Measurements from ENCODE around the gene FAN1.
A peak's percentile ranks its signal among the peaks of the same experiment; 100 is the strongest.

Gene FAN1

GRCh38 chr15:30921106-30921505, 17.4 kb downstream of the FAN1 start:
- DNase-seq (ENCODE audit: low read depth), result no peak

- no peak for DNase-seq (ENCODE audit: low read depth)
These were observed 18.2 kb downstream of the FAN1 start for GRCh38 chr15:30921781-30922479.

DNA sequence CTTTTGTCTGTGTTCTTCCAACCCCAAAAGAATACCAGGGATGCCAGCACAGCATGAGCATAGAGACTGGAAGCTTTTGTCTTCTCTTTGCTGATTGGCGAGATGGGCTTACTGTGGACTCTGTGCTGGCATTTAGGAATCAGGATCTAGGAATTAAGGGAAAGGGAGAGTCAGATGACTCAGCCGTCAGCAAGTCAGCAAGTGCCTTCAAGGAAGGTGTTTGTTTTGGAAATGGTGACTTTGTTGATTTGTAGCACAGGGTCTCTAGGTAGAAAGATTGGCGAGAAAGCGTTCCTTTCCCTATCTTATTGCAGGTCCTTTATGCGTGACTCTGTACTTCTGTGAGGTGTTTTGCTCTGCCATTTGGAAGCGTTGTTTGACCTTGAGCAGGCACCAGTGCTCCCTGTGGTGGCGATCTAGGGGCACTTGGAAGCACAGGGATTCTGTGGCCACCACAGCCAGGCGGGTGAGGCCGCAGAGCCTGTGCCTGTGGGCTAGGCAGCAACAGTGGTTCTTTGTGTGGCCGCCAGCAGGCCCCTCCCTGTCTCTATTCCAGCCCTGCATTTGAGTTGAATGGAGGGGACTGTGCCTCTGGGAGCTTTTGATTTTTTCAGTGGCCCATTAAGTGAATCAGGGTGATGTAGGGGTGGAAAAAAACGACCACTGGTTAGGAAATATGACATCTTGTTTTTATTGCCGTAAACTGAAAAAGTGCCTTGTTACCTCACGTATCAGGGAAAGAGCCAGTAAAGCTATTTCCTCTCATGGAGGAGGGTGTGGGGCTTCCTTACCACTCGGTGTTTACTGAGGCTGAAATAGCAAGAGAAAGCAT, 19.0 kb downstream of the FAN1 start:
- no peak for DNase-seq (ENCODE audit: low read depth)

DNA sequence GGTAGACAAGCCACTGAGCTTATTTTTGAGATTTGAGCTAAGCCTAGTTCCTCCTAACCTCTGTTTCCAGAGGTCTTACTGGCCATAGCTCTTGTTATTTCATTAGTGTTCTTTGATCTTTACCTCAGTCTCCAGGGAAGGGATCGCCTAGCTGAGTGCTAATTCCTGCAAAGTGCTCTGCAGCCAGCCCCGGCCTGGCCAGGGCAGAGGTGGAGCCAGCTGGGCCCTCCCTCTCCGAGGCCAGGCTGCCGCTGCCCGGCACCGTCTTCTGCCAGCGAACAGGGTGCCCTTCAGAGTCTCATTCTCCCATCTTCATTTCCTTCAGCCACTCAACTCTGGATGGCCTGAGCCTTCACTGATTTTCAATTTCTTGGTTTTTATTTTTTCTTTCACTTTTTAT, 19.7 kb downstream of the FAN1 start:
- DNase-seq (ENCODE audit: low read depth), result no peak

GRCh38 chr15:30924353-30924752, 20.6 kb downstream of the FAN1 start:
- DNase-seq (ENCODE audit: low read depth), result peak; percentile 83

GRCh38 chr15:30925686-30926085, 22.0 kb downstream of the FAN1 start:
- DNase-seq (ENCODE audit: low read depth), result no peak

DNA sequence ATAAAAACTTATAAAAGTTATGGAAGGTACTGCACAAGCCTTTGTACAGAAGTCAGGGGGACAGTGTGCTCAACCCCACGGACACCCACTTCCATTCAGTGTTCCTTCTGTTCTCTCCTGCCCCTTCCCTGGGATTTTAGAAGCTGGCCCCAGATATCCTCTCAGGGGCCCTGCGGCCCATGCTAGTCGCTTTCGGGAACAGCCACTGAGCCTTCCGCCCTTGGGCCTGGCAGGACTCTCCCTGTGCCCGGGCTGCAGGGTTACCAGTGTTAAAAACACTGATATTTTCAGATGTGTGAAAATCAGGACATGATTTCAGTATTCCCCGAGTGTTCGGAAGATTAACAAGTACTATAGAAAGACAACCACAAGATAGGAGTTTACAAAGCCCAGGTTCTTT, 22.4 kb downstream of the FAN1 start:
- no peak for DNase-seq (ENCODE audit: low read depth)

DNA sequence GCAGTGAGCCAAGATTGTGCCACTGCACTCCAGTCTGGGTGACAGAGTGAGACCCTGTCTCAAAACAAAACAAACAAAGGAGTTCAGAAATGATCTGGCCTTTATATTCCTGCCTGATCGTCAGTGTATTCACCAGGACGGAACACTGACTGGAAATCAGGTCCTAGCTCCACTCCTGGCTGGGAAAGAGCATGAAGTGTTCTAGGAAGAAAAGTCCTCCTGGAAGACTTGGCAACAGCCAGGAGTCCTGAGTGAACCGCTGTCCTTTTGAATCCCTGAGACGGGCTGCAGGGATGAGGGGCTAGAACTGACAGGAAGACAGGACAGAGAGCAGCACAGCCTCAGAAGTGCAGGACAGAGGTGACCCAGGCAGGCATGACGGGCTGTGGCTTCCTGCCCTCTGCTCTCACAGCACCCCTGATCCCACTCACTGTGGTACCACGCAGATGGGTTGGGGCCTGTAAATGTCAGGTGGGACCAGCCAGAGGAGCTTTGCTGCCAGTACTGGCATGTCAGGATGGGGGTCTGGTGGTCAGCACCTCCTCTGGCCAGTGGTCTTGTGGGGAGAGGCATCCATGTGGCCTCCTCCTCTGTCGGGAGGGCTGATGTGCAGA, 23.5 kb downstream of the FAN1 start:
- DNase-seq (ENCODE audit: low read depth), result no peak

DNA sequence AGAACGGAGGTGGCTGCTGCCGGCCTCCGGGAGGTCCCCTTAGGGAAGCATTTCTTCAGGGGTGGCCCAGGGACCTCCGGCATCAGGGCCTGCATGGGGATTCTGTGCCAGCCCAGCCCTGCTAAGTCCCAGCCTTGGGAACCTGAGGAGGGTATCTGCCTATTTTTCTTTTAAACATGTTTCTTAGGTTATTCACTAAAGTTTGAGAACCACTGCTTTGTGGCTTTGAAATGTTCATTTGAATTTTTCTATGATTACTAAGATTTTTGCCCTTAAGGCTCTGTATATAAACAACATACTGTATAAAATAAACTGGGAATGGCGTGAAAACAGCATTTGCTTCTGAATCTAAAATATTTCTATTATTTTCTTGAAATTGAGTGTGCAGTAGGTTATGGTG, 24.4 kb downstream of the FAN1 start:
- no peak for DNase-seq (ENCODE audit: low read depth)

DNA sequence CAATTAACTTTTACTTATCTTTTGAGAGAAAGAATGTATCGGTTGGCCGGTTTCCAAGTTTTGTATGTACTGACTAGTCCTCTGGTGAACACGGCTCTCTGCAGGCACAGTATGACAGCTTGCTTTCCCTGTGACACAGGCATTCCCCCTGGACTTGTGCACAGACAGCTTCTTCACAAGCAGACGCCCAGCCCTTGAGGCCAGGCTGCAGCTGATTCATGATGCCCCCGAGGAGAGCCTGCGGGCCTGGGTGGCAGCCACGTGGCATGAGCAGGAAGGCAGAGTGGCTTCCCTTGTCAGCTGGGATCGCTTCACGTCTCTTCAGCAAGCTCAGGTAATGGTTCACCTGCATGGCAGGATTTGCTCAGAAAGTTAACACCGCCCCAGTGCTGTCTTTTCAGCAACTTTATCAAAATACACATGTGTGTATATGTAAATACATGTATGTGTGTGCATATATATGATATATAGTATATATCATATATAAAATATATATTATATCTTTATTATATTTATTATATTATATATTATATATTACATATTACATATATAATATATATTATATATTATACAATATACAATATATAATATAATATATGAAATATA, 25.5 kb downstream of the FAN1 start:
- DNase-seq (ENCODE audit: low read depth), result no peak

- no peak for DNase-seq (ENCODE audit: low read depth)
These were observed 26.3 kb downstream of the FAN1 start for GRCh38 chr15:30929982-30930381.

GRCh38 chr15:30930422-30930821, 26.7 kb downstream of the FAN1 start:
- no peak for DNase-seq (ENCODE audit: low read depth)

GRCh38 chr15:30933293-30933692, 29.6 kb downstream of the FAN1 start:
- no peak for DNase-seq (ENCODE audit: low read depth)

GRCh38 chr15:30939161-30939560, 35.4 kb downstream of the FAN1 start:
- no peak for DNase-seq (ENCODE audit: low read depth)

GRCh38 chr15:30940359-30940758, 36.6 kb downstream of the FAN1 start:
- no peak for DNase-seq (ENCODE audit: low read depth)

GRCh38 chr15:30941520-30941919, 37.8 kb downstream of the FAN1 start:
- DNase-seq (ENCODE audit: low read depth), result no peak

GRCh38 chr15:30943654-30944335, 40.1 kb downstream of the FAN1 start:
- no peak for DNase-seq (ENCODE audit: low read depth)

GRCh38 chr15:30953183-30953582, 49.5 kb downstream of the FAN1 start:
- no peak for DNase-seq (ENCODE audit: low read depth)

DNA sequence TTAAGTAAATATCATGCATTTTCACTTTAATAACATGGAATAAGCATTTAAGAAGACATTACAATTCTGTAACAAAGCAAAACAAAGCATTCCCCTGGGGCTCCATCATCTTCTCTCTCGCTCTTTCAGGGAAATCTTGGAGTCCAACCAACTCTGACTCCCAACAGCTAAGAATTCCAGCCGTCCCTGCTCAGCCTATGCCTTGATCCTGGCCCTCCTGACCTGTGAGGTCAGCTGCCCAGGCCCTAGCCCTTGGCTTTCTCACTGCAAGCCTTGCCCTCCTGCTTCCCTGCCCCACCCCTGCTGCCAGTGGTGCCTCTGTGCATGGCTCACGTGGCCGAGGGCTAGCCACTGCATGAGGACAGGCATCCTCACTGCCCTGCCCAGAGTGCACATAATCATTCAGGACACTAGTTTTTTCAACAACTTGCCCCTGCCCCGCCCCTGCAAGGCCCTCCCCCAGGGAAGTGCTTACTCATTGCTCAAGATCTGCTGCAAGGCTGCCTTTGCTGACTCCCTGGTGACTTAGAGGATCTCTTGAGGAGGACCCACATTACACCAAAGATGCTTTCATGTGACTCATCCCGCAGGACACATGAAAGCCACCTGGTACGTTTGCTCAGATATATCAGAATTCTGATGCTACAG, 50.1 kb downstream of the FAN1 start:
- DNase-seq (ENCODE audit: low read depth), result peak; percentile 86

DNA sequence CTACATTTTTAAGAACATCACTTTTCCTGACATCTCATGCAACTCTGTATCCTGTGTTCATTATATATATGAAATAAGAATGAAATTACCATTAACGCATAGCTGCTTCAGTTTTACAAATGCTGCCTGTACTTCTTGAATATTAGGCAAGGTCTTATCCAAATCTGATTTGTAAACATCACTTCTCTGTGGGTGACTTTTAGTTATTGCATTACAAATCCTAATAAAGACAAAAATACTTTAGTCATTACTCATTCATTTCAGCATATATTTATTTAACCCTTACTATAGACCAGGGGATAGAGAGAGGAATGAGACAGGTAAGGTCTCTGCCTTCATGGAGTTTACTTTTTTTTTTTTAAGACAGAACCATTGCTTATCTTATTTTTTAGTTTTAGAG, 51.0 kb downstream of the FAN1 start:
- DNase-seq (ENCODE audit: low read depth), result peak; percentile 28

Measured in fibroblast of gingiva (primary cell).